ENCODE data around the gene USP7.
"Not testable (repeated sequence)": the region's sequence is repeated elsewhere in the genome, so short reads cannot be mapped to it uniquely, and the experiment has no call there.

USP7 gene

DNA sequence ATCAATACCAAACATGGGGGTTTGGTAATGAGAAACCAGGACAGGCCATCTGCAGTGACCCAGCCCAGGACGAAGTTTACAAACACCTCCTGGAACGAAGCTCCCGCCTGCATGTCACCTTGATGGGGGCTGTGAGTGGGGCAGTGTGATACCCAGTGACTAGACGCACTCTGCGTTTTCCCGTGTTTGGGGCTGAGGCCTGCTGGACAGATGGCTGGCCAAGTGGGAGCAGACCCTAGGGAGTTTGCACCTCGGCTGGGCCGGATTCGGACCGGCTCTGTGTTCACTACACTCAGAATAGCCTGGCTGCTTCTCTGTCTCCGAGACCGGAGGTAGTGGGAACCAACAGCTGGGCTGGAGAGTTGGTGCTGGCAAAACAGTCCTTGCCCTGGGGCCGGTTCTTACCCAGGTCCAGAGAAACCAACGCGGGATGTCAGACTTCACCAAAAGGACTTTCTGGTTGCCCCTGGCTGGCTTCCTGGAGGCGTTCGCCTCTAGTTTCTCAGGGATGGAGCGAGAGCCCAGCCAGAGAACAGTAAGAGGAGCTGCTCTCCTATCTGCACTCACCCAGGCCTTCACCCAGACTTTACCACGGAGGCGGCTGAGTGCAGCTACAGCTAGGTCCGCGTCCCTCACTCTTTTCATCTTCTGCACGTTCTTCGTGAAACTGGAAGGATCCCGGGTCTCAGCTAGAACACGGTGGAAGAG lies 115.3 kb downstream of the USP7 start:
- no peak for DNase-seq (ENCODE audit: low read depth in 2 of 3, low spot score in 1 of 3)

DNA sequence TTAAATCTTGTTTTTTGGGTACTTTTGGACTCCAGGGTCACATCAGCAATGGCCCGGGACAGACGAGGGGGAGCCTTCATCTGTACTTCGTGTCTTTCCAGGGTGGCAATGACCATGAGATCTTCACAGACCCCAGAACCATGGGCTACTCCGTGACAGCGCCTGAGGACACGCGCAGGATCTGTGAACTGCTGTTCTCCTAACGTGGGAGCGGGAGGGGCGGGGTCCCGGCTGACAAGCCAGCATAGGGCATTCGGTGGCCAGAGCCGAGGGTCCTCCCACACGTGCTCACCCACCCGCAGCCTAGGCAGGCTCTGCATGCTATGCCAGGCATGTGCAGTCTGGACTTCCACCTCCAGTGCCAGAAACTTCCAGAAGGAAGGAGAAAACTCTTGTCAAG lies 116.1 kb downstream of the USP7 start:
- DNase-seq (ENCODE audit: low read depth in 2 of 3, low spot score in 1 of 3), result no peak

DNA sequence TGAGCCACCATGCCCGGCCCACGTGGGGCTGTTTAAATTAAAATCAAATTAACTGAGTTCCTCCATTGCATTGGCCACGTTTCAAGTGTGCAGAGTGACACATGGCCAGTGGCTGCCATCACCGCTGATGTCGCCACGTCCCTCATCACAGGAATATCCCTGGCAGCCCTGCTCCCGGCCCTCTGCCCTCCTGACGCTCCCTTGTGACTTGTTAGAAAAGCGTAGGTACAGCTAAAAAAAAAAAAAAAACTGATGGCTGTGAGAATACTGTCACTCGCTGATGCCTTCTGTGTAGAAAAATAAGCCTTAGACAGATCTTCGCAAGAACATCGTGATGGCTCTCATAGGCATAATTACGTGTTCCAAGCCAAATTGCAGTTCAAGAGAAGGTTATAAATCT lies 116.6 kb downstream of the USP7 start:
- DNase-seq (ENCODE audit: low read depth in 2 of 3, low spot score in 1 of 3), result no peak

DNA sequence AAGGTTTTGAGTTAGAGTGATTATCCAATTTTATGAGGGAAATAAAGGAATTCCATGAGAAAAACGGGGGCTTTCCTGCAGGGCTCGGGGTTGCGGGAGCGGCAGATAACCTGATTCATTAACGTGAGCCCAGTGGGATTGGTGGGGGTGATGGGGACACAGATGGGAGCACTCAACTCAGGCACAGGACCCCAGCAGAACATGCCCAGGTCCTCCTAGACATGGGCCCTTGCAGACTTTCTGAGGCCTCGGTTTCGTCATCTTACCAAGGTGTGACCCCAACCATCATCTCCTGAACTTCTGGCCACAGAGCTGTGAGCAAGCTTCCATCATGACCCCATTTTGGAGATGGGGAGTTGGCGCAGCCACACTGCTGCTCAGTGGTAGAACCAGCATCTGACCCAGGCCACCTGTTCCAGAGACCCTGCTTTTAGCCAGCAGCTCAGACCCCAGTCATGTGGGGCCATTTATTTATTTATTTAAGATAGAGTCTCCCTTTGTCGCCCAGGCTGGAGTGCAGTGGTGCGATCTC lies 117.2 kb downstream of the USP7 start:
- no peak for DNase-seq (ENCODE audit: low read depth in 2 of 3, low spot score in 1 of 3)

DNA sequence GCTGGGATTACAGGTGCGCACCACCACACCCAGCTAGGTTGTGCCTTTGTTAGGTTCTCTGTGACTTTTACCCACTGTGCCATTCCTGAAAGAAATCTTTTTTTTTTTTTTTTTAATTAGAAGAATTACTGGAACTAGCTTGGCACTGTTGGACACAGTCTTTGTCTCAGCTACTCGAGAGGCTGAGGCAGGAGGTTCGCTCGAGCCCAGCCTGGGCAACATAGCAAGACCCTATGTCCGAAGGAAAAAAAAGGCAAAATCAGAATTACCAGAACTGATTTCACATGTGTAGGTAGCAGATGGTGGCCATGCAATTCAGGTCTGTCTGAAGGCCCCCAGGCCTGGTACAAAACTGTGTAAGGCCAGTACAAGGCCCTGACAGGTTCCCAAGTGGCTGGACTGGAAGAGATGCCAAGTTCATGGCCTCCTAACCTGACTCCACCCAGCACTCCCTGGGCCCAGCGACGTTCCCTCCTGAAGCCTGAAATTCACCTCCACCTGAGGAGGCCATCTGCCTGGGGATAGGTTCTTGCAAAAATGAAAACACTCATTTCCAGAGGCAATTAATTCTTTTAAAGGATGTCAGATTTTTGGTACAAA lies 117.9 kb downstream of the USP7 start:
- DNase-seq (ENCODE audit: low read depth in 2 of 3, low spot score in 1 of 3), result no peak

DNA sequence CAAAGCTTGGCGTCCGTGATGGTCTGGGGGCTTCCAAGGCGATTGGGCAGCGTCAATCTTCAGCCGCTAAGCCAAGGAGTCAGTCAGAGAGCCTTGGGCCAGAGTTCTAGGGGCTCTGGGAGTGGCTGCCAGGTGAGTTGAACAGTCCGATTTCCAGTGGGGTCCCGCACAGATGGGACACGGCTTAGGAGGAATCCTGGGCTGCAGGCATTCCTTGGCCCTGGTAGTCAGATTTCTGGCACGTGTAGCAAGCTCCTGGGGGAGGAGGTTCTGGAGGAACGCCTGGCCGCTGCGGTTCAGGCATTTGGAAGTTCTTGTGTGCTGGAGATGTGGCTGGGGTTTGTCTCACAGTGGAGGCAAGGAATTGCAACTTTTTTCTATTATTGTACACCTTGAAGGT lies 120.4 kb downstream of the USP7 start:
- DNase-seq (ENCODE audit: low read depth in 2 of 3, low spot score in 1 of 3), result not testable (repeated sequence)
